ENCODE data around the gene TBC1D32.
A peak's percentile ranks its signal among the peaks of the same experiment; 100 is the strongest.

Gene TBC1D32

GRCh38 chr6:121067381-121067780 lies 266.9 kb downstream of the TBC1D32 start:
- TF ChIP-seq, protein P1, sequence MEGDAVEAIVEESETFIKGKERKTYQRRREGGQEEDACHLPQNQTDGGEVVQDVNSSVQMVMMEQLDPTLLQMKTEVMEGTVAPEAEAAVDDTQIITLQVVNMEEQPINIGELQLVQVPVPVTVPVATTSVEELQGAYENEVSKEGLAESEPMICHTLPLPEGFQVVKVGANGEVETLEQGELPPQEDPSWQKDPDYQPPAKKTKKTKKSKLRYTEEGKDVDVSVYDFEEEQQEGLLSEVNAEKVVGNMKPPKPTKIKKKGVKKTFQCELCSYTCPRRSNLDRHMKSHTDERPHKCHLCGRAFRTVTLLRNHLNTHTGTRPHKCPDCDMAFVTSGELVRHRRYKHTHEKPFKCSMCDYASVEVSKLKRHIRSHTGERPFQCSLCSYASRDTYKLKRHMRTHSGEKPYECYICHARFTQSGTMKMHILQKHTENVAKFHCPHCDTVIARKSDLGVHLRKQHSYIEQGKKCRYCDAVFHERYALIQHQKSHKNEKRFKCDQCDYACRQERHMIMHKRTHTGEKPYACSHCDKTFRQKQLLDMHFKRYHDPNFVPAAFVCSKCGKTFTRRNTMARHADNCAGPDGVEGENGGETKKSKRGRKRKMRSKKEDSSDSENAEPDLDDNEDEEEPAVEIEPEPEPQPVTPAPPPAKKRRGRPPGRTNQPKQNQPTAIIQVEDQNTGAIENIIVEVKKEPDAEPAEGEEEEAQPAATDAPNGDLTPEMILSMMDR (IDR thresholded peaks at IDR 0.05), result no peak

DNA sequence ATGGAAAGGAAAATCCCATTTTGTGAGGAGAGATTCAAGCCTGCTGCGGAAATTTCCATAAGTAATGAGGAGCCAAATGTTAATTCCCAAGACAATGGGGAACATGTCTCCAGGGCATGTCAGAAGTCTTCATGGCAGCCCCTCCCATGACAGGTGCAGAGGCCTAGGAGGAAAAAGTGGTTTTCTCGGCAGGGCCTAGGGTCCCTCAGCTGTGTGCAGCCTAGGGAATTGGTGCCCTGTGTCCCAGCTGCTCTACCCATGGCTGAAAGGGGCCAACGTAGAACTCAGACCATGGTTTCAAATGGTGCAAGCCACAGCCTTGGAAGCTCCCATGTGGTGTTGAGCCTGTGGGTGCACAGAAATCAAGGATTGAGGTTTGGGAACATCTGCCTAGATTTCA lies 269.9 kb downstream of the TBC1D32 start:
- TF ChIP-seq, protein P1 (IDR thresholded peaks at IDR 0.05), result no peak

DNA sequence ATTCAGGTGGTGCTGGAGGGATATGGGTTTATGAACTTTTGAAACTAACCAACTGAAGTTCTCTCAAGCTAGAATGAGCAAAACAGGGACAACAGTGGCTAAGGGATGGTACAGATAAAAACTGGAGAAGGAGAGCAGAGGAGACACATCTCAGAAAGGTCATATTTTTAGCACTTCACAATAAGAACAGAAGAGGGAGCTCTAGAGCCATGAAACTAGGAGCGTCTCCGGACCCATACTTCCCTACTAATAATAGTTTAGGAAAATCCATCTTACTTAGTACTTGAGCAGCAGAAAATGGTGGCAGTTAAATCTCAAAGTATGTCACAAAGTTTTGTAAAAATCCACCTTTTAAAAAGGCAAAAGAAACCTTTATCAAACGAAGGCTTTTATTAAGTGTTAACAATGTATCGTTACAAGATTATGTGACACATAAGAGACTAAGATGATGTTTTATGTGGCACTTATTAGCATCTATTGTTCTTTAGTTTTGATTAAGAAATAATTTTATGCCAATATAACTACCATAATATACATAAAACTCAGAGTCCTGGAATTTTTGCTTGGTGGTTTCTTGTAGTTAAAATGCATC lies 278.6 kb downstream of the TBC1D32 start:
- TF ChIP-seq, protein P1 (IDR thresholded peaks at IDR 0.05), result peak; percentile 74

DNA sequence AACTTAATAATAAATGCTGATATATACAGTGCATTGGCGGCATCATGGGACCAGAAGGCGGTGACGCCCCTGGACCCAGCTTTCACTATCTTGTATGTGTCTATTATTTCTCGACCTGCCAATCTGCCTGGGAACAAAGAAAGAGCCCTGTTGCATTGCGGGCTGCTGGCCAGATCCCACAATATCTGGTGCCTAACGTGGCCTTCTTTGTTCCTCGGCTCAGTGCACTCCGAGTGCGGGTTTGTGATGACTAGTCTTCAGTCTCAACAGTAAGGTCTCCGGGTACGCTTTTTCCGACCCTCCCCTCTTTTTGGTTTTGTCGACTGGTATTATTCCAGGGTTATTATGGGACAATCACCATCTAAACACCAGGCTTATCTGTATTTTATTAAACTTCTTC lies 291.5 kb downstream of the TBC1D32 start:
- TF ChIP-seq, protein P1 (IDR thresholded peaks at IDR 0.05), result no peak

- TF ChIP-seq, protein P1 (IDR thresholded peaks at IDR 0.05), result no peak
These were observed 293.4 kb downstream of the TBC1D32 start for GRCh38 chr6:121040831-121041230.

- TF ChIP-seq, protein P1 (IDR thresholded peaks at IDR 0.05), result no peak
These were observed 301.2 kb downstream of the TBC1D32 start for GRCh38 chr6:121033091-121033490.

GRCh38 chr6:121032268-121033006 lies 301.8 kb downstream of the TBC1D32 start:
- TF ChIP-seq, protein P1 (IDR thresholded peaks at IDR 0.05), result no peak

Data from LNCAP (cell line).